ENCODE data around the gene PISD. TPM values are rescaled to one million over a fixed set of nuclear protein-coding genes. Genes with fewer than 3 reads are reported as not detected.

PISD gene
- total and polyA plus RNA-seq, 2 donors (not counting 3 experiments of a cell fraction or from before 2014, with no cell fraction given): 53.4 to 58.0 TPM

DNA sequence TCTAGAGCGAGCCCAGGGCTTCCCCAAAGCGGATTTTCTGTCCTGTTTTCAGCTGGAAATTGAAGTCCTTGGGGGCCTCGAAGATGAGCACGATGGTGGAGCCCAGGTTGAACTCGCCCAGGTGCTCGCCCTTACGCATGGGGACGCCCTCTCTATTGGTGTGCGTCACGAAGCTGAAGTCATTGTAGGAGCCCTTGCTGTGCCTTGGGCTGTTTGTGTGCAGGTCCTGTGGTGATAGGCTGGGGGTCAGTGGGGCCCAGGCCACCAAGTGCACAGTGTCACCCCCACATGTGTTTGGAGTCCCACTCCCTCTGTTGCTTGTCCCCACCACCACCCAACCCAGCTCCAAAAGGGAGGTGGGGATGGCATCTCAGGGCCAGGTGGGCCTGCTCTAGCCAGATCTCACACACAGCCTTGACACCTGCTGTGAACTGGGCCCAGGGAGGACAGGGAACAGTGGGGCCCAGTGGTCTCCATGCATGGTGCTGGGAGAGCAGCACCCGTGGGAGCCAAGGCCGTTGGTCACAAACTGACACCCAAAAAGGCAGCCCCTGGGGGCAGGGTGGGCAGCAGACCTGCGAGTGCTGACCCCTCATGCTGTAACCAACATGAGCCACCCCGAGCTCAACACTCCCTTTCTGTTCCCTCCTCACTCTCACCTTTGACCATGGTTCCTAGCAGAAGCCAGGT lies 42.3 kb downstream of the PISD start:
- Histone ChIP-seq H3K4me1 (ENCODE audit: control insufficient read depth, extremely low read depth, insufficient read depth, low read length) (peaks cover 6% of the 10 kb centered on the region), H3K36me3 (ENCODE audit: control insufficient read depth in 2 of 2, extremely low read depth in 1 of 2, insufficient read depth in 2 of 2, low read length in 2 of 2) (peaks cover 2 to 37% of the 10 kb centered on the region in 2 experiments), H3K79me2 (ENCODE audit: control insufficient read depth, insufficient read depth, low read length) (peaks cover 35% of the 10 kb centered on the region), H4K20me1 (replicated peaks; ENCODE audit: control insufficient read depth, extremely low read depth, insufficient read depth, low read length) (no peaks in the 10 kb centered on the region), H3K4me3 (replicated peaks in 1 of 3; ENCODE audit: insufficient read depth in 1 of 3, low read depth in 1 of 3, low read length in 3 of 3) (no peak overlapping the region), H3K9me3 (replicated peaks; ENCODE audit: control insufficient read depth, insufficient read depth, low read length) (no peaks in the 10 kb centered on the region), H3K27me3 (ENCODE audit: control insufficient read depth in 2 of 2, insufficient read depth in 2 of 2, low read length in 2 of 2) (no peaks in the 10 kb centered on the region), H3K27ac (ENCODE audit: insufficient read depth, low read depth, low read length) (no peak overlapping the region), H3K9me1 (replicated peaks; ENCODE audit: control insufficient read depth, extremely low read depth, insufficient read depth, low read length) (no peaks in the 10 kb centered on the region), H2AFZ (ENCODE audit: low read depth, low read length) (no peak overlapping the region), H3K9ac (replicated peaks; ENCODE audit: extremely low read depth, insufficient read depth, low read length) (no peak overlapping the region), H3K4me2 (ENCODE audit: insufficient read depth, low read length) (no peak overlapping the region)
- TF ChIP-seq POLR2A (IDR thresholded peaks at IDR 0.05; ENCODE audit: low read depth, low read length) (peak; percentile 14), POLR2AphosphoS5 (IDR thresholded peaks at IDR 0.05; ENCODE audit: insufficient read depth, low read depth, low read length) (no peak), JUN (IDR thresholded peaks at IDR 0.05; ENCODE audit: borderline replicate concordance, insufficient read depth, insufficient read length, low read depth) (no peak)
- TF ChIP-seq, protein P1, sequence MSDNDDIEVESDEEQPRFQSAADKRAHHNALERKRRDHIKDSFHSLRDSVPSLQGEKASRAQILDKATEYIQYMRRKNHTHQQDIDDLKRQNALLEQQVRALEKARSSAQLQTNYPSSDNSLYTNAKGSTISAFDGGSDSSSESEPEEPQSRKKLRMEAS (IDR thresholded peaks at IDR 0.05; ENCODE audit: insufficient read depth, insufficient read length): no peak
- no TSS peak for BruUV-seq (replicated peaks)
- POLR2A ChIA-PET: interaction anchor here (1.6 kb wide), 1 partner anchor 10 kb away, joined by 4 read pairs; no protein-coding TSS in a partner anchor
- intact Hi-C loops (cut with micrococcal nuclease) (no loop called here), dilution Hi-C loops (cut with MboI; ENCODE audit: extremely low pct_ligation_motif_present, low sequenced_read_pairs) (no loop called here)
- CTCF ChIA-PET: interaction anchor here (0.5 to 1.3 kb wide), 3 partner anchors 9 to 59 kb away, joined by 3 read pairs; no protein-coding TSS in a partner anchor
- FAIRE-seq: no peak
- no peak for DNase-seq (ENCODE audit: low read depth, low spot score)

DNA sequence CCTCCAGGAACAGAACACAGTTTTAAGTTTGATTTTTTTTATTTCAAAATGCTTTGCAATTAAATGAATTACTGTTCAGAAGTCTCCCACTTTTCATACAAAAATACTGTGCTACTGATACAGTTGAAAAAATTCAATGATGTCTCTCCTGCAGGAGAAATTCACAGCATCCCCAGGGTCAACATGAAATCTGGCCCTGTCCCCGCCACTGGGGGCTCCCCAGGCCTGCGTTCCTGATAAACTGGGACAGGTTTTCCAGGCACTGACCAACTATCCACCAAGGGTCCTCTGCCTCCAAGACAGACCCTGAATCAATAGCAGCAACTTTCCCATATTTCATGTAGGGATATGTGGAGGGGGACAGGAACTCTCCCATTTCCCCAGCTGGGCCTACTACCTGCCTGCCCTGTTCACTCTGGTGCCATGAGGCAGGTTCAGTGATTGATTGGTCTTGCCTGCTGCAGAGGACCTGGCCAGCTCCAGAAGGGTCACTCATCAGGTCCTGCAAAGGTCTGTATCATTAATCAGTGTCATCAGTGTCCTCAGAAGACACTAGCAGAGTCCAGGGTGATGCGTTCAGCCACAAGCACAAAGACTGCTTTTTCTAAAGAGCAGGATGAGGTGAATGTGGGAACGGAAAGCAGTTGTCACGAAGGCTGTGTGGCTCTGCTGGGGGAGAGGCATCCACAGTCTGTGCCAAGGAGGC lies 43.4 kb downstream of the PISD start:
- Histone ChIP-seq H3K79me2 (ENCODE audit: control insufficient read depth, insufficient read depth, low read length) (peaks cover 24% of the 10 kb centered on the region), H3K9me3 (replicated peaks; ENCODE audit: control insufficient read depth, insufficient read depth, low read length) (no peaks in the 10 kb centered on the region), H3K4me3 (replicated peaks in 1 of 3; ENCODE audit: insufficient read depth in 1 of 3, low read depth in 1 of 3, low read length in 3 of 3) (no peak overlapping the region), H3K36me3 (ENCODE audit: control insufficient read depth in 2 of 2, extremely low read depth in 1 of 2, insufficient read depth in 2 of 2, low read length in 2 of 2) (peaks cover 2 to 37% of the 10 kb centered on the region in 2 experiments), H4K20me1 (replicated peaks; ENCODE audit: control insufficient read depth, extremely low read depth, insufficient read depth, low read length) (no peaks in the 10 kb centered on the region), H3K27ac (ENCODE audit: insufficient read depth, low read depth, low read length) (no peak overlapping the region), H2AFZ (ENCODE audit: low read depth, low read length) (no peak overlapping the region), H3K9ac (replicated peaks; ENCODE audit: extremely low read depth, insufficient read depth, low read length) (no peak overlapping the region), H3K4me1 (ENCODE audit: control insufficient read depth, extremely low read depth, insufficient read depth, low read length) (peaks cover 6% of the 10 kb centered on the region), H3K9me1 (replicated peaks; ENCODE audit: control insufficient read depth, extremely low read depth, insufficient read depth, low read length) (no peaks in the 10 kb centered on the region), H3K4me2 (ENCODE audit: insufficient read depth, low read length) (no peak overlapping the region), H3K27me3 (ENCODE audit: control insufficient read depth in 2 of 2, insufficient read depth in 2 of 2, low read length in 2 of 2) (no peaks in the 10 kb centered on the region)
- TF ChIP-seq POLR2A (IDR thresholded peaks at IDR 0.05; ENCODE audit: low read depth, low read length): no peak
- TF ChIP-seq GATA2 (IDR thresholded peaks at IDR 0.05; ENCODE audit: insufficient read depth, insufficient read length, low read depth, low read length): no peak
- TF ChIP-seq JUN (IDR thresholded peaks at IDR 0.05; ENCODE audit: borderline replicate concordance, insufficient read depth, insufficient read length, low read depth): no peak
- TF ChIP-seq POLR2AphosphoS5 (IDR thresholded peaks at IDR 0.05; ENCODE audit: insufficient read depth, low read depth, low read length): no peak
- no peak for TF ChIP-seq EZH2 (IDR thresholded peaks at IDR 0.05; ENCODE audit: borderline replicate concordance, low read depth, low read length, severe bottlenecking)
- no peak for TF ChIP-seq MYC (IDR thresholded peaks at IDR 0.05; ENCODE audit: low read depth, low read length)
- TF ChIP-seq FOS (IDR thresholded peaks at IDR 0.05; ENCODE audit: borderline replicate concordance, insufficient read depth, low read length): no peak
- TF ChIP-seq, protein P2, sequence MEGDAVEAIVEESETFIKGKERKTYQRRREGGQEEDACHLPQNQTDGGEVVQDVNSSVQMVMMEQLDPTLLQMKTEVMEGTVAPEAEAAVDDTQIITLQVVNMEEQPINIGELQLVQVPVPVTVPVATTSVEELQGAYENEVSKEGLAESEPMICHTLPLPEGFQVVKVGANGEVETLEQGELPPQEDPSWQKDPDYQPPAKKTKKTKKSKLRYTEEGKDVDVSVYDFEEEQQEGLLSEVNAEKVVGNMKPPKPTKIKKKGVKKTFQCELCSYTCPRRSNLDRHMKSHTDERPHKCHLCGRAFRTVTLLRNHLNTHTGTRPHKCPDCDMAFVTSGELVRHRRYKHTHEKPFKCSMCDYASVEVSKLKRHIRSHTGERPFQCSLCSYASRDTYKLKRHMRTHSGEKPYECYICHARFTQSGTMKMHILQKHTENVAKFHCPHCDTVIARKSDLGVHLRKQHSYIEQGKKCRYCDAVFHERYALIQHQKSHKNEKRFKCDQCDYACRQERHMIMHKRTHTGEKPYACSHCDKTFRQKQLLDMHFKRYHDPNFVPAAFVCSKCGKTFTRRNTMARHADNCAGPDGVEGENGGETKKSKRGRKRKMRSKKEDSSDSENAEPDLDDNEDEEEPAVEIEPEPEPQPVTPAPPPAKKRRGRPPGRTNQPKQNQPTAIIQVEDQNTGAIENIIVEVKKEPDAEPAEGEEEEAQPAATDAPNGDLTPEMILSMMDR (IDR thresholded peaks at IDR 0.05; ENCODE audit: extremely low read depth in 1 of 2, insufficient read depth in 1 of 2, low read depth in 1 of 2, low read length in 2 of 2): no peak
- TF ChIP-seq, protein P1 (IDR thresholded peaks at IDR 0.05; ENCODE audit: insufficient read depth, insufficient read length): no peak
- dilution Hi-C loops (cut with MboI; ENCODE audit: extremely low pct_ligation_motif_present, low sequenced_read_pairs): no loop called here
- CTCF ChIA-PET: interaction anchor here (1.9 kb wide), 1 partner anchor 62 kb away, joined by 8 read pairs; no protein-coding TSS in a partner anchor
- DNase-seq (ENCODE audit: low read depth, low spot score) (no peak), FAIRE-seq (no peak)
- TSS peak; percentile 42 for BruUV-seq (replicated peaks)
- intact Hi-C loops (cut with micrococcal nuclease): no loop called here
- POLR2A ChIA-PET: no interaction called here
